HAP-1 (cell line): ENCODE measurements around the gene PEAR1.

Experiments
- DNase-seq, 2 experiments: peaks; one replicate each; pipeline ENCODE4 v3.0.0-alpha.2; 2016 to 2020; ENCODE audit warnings: low spot score in 2 of 2
- H3K27me3 ChIP-seq: fragments of 250-450 bp; sonication (Bioruptor Pico); 2 replicates; pipeline ENCODE4 v1.5.1; 2020; ENCODE audit warnings: low read depth, mild to moderate bottlenecking, moderate library complexity
- H3K36me3 ChIP-seq: fragments of 250-450 bp; sonication (Bioruptor Pico); replicated peaks from 2 replicates; pipeline ENCODE4 v1.5.1; 2020; ENCODE audit warnings: mild to moderate bottlenecking
- H3K4me1 ChIP-seq: fragments of 250-450 bp; sonication (Bioruptor Pico); 2 replicates; pipeline ENCODE4 v1.5.1; 2020; ENCODE audit warnings: mild to moderate bottlenecking
- H3K4me3 ChIP-seq: fragments of 250-450 bp; sonication (Bioruptor Pico); 2 replicates; pipeline ENCODE4 v1.5.1; 2020; ENCODE audit warnings: mild to moderate bottlenecking, moderate library complexity
- H3K9me3 ChIP-seq: fragments of 250-450 bp; sonication (Bioruptor Pico); 2 replicates; pipeline ENCODE4 v1.5.1; 2020; ENCODE audit warnings: mild to moderate bottlenecking, moderate library complexity
- in situ Hi-C: fragments of 300-500 bp; cut with MboI; formaldehyde crosslinking; loops from 3 replicates; pipeline ENCODE4 v1.14.3; 2020; ENCODE audit warnings: low sequenced_read_pairs, inconsistent platforms, mixed read lengths

The PEAR1 gene

DNA sequence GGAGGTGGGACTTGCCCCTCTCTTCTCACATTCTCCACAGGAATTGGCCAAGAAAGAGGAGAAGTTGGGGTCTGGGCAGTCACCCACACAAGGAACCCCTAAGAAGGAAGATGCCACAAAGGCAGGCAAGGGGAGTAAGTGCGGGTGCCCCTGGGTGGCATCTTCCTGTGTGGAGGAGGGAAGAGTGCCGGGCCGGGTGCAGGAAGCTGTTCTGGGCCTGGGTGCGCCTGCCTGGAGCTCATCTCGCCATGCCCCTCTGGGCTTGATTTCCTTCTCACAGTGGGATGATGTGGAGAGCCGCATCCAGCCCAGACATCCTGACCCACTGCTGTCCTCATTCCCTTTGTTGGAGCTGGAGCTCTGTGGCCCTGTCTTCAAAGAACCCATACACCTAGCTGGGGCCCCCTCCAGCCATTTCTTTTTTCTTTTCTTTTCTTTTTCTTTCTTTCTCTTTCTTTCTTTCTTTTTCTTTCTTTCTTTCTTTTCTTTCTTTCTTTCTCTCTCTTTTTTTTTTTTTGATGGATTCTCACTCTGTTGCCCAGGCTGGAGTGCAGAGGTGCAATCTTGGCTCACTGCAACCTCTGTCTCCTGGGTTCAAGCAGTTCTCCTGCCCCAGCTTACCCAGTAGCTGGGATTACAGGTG, 36.2 kb downstream of the PEAR1 start:
- in situ Hi-C loops: no loop called here
- peaks cover 8% of the 10 kb centered on the region; the same call in 1 of the 2 replicates for H3K27me3 ChIP-seq

DNA sequence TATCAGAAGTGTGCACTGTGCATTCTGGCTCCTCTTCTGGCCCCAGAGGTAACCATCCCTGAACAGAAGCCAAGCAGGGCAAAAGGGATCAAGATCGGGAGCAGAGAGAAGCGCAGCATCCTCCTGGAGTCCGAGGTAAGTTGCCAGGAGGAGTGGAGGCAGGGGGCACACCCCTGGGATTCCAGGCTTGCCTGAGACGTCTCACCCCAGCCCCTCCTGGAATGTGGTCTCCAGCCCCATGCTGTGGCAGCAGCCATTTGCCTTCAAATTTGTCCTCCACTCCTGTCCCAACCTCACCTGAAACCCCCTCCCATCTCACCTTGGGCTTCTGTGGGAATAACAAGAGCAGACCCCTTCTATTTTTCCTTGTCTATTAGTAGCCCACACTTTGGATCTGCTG, 37.0 kb downstream of the PEAR1 start:
- no peaks in the 10 kb centered on the region for H3K9me3 ChIP-seq
- DNase-seq: no peak
- H3K27me3 ChIP-seq: peaks cover 8% of the 10 kb centered on the region; the same call in 1 of the 2 replicates
- H3K36me3 ChIP-seq: no peaks in the 10 kb centered on the region
- no peak overlapping the region for H3K4me3 ChIP-seq
- H3K4me1 ChIP-seq: no peaks in the 10 kb centered on the region
- in situ Hi-C loops: no loop called here

More for the DNA sequence above, 36.2 kb downstream of the PEAR1 start:
- Histone ChIP-seq H3K36me3 (no peaks in the 10 kb centered on the region), H3K4me1 (no peaks in the 10 kb centered on the region), H3K4me3 (no peak overlapping the region), H3K9me3 (no peaks in the 10 kb centered on the region)
- DNase-seq: no peak

DNA sequence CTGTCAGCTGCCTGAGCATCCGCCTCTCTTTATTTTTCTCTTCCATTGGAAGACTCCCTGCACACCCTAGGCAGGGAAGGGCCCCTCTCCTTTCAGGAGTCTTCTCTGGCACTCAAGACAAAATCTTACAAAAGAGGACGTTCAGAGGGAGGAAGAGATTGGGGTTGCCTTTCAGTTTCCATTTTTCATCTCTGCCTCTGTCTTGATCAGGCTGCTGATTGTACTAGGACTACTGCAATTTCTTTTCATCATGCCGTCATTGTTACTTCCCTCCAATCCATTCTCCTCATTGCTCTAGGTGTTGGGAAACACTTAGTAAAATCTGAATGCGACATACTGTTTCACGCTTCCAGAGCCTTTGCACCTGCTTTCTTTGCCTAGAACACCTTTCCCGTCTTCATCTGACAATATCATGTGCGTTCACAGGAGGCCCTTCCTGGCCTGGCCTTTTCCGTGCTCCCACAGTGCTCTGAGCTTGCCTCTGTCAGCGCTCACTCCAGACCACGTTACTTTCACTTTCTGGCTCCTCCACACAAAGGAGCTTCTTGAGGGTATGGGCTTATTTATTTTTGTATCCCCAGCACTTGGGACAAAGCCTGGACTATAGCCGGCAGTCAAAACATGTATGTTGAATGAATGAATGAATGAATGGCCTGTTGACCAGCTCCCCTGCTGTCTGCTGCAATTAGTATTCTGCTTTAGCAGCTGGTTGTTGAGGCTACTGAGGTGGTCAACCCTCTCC, 37.9 kb downstream of the PEAR1 start:
- no peak overlapping the region for H3K4me3 ChIP-seq
- H3K4me1 ChIP-seq: no peaks in the 10 kb centered on the region
- H3K9me3 ChIP-seq: no peaks in the 10 kb centered on the region
- H3K36me3 ChIP-seq: no peaks in the 10 kb centered on the region
- peaks cover 5% of the 10 kb centered on the region; the same call in 1 of the 2 replicates for H3K27me3 ChIP-seq
- in situ Hi-C loops: no loop called here
- no peak for DNase-seq

DNA sequence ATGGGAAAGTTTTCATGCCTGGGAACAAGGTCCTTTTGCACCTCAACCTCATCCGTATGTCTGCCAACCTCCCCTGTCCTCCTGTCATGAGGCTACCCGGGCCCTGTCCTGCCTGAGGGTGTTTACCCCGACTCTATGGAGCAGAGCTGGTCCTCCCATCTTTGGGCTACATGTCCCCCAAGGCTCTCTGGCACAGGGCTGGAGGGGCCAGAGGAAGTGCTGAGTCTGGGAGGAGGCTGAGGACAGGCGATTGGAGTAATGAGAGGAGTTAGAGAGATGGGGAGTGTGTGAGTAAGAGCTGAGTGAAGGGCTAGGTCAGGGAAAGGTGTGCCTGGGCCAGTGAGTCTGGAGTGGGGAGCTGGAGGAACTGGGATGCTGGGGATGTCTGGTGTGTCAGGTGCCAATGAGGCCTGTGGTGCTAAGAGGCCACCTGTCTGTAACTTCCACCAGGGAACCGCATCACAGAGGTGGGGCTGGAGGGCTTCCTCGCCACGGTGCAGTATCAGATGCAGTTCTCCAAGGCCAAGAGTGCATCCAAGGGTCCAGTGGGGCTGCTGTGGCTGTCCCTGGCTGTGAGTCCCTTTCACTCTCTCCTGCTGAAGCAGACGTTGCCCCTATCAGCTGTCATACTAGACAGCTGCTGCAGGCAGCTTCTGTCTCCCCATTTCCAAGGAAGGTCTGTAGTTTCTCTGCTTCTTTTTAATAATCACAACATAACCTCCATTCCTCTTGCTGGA, 38.6 kb downstream of the PEAR1 start:
- Histone ChIP-seq H3K4me1 (no peaks in the 10 kb centered on the region), H3K27me3 (peaks cover 5% of the 10 kb centered on the region; the same call in 1 of the 2 replicates), H3K9me3 (no peaks in the 10 kb centered on the region), H3K36me3 (no peaks in the 10 kb centered on the region), H3K4me3 (no peak overlapping the region)
- in situ Hi-C loops: no loop called here
- DNase-seq: no peak

DNA sequence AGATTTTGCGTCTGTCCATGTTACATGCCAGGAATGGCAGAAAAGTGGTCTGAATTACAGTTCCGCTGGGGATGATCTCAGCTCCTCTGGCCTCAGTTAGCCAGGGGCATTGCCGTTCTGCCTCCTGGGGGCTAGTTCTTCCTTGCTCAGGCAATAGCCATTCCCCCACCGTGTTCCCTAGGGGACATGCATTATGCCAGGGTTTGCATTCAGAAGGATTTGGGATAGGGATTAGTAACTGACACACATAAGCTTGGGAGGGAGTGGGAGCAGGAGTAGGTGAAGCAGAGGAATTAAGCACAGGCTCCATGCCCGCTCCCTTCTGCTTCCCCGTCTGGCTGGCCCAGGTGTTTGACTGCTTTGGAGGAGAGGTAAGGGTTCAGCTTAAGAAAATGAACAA, 39.6 kb downstream of the PEAR1 start:
- H3K4me1 ChIP-seq: no peaks in the 10 kb centered on the region
- no peaks in the 10 kb centered on the region for H3K9me3 ChIP-seq
- H3K27me3 ChIP-seq: peaks cover 3% of the 10 kb centered on the region; the same call in 1 of the 2 replicates
- in situ Hi-C loops: no loop called here
- H3K36me3 ChIP-seq: no peaks in the 10 kb centered on the region
- no peak overlapping the region for H3K4me3 ChIP-seq
- DNase-seq: peak in 1 of 2 experiments; percentile 45

DNA sequence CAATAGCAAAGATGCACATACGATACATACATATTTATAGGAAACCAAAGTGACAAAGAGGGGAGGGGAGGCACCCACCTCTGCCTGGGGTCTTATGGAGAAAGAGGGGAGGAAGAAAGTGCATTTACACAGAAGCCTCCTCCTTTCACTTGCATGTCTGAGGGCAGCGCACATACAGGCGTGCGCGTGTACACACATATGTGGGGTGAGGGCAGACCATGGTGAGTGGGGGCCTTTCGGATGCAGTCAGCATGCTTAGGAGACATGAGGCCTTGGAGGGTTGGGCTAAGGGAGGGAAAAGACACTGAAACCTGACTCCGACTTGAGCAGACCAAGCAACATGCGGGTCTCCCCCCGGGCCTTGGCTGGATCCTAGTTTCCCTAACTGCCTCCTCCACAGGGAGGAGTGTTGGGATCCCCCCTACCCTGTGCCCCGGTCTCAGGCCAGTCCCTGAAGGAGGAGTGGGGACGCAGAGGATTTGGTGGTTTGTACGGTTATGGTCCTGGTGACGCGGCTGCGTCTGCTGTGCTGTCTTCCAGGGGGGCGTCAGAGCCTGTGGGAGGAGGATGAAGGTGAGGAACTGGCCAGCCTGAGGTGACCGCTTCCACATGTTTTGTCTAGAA, 42.1 kb downstream of the PEAR1 start:
- H3K27me3 ChIP-seq: no peaks in the 10 kb centered on the region
- in situ Hi-C loops: no loop called here
- H3K4me1 ChIP-seq: no peaks in the 10 kb centered on the region
- H3K36me3 ChIP-seq: peaks cover 13% of the 10 kb centered on the region
- H3K9me3 ChIP-seq: no peaks in the 10 kb centered on the region
- no peak overlapping the region for H3K4me3 ChIP-seq
- no peak for DNase-seq

DNA sequence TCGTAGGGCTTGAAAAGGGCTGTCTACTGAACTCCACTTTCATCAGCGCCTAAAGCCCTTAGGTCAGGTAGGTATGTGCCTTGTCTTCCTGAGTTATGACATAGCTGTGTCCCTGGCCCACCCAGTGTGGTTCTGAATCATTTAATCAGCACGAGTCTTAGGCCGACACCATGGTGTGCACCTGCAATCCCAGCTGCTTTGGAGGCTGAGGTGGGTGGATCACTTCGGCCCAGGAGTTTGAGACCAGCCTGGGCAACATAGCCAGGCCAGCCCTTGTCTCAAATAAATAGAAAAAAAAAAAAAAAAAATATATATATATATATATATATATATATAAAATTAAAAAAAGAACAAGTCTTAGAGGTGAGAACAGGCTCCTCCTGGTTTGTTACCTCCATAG, 42.7 kb downstream of the PEAR1 start:
- H3K36me3 ChIP-seq: peaks cover 14% of the 10 kb centered on the region
- no peak for DNase-seq
- H3K4me1 ChIP-seq: no peaks in the 10 kb centered on the region
- no peak overlapping the region for H3K4me3 ChIP-seq
- in situ Hi-C loops: no loop called here
- no peaks in the 10 kb centered on the region for H3K9me3 ChIP-seq
- no peaks in the 10 kb centered on the region for H3K27me3 ChIP-seq

DNA sequence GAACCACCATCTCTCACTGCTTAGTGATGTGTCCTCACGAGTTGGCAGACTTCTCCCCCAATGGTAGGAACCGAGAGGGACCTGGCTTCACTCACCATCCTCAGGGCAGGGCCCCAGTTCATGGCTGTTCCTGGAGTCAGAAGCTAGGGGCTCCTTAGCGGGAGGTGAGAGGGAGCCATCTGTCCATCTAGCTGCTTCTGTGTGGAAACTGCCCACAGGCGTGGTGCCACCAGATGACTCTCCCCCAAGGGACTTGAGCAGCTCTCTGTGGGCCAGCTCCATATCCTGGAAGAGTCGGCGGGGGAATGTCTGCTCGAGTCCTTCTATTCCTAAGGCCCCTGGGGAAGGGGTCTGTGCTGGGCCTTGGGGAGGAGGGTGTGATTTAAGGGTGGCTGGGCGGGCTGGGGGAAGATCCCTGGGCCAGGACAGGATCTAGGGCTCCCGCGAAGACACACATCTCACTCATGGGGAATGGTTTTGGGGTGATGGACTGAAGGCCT, 43.3 kb downstream of the PEAR1 start:
- Histone ChIP-seq H3K9me3 (no peaks in the 10 kb centered on the region), H3K36me3 (peaks cover 17% of the 10 kb centered on the region), H3K27me3 (no peaks in the 10 kb centered on the region), H3K4me1 (no peaks in the 10 kb centered on the region), H3K4me3 (no peak overlapping the region)
- in situ Hi-C loops: no loop called here
- DNase-seq: no peak

DNA sequence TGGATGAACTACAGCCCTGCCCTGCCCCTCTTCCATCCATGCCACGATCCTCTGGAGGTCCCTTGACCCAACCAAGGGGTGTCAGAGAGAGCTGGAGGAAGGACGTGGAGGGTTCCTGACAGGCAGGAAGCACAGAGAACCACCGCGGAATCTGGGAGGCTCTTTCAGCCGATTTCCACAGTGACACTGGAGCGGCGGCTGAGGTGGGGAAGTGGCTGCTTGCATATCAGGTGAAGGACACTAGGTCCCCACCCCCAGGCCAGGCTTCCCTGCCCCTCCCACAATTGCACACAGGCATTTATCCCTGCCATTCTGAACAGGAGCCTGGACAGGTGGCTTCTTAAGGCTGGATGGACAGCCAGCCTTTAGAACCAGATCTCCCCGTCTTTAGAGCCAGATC, 44.4 kb downstream of the PEAR1 start:
- Histone ChIP-seq H3K4me3 (no peak overlapping the region), H3K27me3 (no peaks in the 10 kb centered on the region), H3K36me3 (peaks cover 17% of the 10 kb centered on the region), H3K4me1 (no peaks in the 10 kb centered on the region), H3K9me3 (no peaks in the 10 kb centered on the region)
- in situ Hi-C loops: no loop called here
- no peak for DNase-seq

DNA sequence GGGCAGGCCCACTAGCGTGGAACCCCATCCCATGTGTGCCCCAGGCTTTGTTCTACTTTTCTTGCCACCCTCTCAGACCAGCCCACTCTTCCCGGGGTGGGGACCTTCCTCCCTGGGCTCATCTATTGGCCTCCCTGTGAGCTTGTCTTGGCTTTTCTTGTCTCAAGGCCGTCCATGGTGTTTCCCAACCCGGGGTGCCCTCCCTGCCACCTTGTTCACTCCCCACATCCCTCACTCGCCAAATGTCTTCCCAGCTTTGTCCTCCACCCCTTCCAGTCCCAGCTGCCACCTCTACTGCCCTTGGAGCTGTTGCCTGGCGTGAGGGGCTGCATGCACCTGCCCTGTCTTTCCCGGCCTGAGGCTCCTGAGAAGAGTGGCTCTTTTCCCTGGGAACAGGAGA, 45.3 kb downstream of the PEAR1 start:
- peaks cover 19% of the 10 kb centered on the region for H3K36me3 ChIP-seq
- no peaks in the 10 kb centered on the region for H3K9me3 ChIP-seq
- H3K4me1 ChIP-seq: no peaks in the 10 kb centered on the region
- H3K27me3 ChIP-seq: no peaks in the 10 kb centered on the region
- no peak for DNase-seq
- H3K4me3 ChIP-seq: no peak overlapping the region
- in situ Hi-C loops: no loop called here

DNA sequence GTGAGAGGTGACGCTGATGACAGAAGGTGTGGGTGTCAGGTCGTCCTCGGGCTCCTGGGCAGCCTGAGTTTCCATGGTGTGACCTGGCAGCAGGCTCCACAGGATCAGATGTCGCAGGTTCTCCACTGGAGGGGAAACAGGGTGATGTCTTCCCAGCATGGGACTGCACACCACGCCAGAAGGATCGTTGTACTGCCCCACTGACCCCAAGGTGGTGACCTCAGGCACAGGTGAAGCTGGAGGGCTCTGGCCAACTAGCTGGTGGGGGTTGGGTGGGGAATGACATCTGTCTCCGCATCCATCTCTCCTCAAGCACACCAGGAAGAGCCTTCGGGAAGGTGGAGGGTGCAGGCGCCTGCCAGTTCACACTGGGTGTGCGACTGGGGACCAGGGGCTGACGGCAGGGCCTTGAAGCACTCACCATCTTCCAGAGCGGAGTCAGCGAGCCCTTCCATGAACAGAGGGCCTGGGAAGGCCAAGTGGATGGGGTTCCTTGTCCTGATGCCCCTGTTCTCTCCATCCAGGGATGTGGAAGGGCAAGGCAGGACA, 46.3 kb downstream of the PEAR1 start:
- DNase-seq: no peak
- Histone ChIP-seq H3K4me1 (no peaks in the 10 kb centered on the region), H3K36me3 (peaks cover 29% of the 10 kb centered on the region), H3K9me3 (no peaks in the 10 kb centered on the region), H3K27me3 (no peaks in the 10 kb centered on the region), H3K4me3 (no peak overlapping the region)
- in situ Hi-C loops: no loop called here

DNA sequence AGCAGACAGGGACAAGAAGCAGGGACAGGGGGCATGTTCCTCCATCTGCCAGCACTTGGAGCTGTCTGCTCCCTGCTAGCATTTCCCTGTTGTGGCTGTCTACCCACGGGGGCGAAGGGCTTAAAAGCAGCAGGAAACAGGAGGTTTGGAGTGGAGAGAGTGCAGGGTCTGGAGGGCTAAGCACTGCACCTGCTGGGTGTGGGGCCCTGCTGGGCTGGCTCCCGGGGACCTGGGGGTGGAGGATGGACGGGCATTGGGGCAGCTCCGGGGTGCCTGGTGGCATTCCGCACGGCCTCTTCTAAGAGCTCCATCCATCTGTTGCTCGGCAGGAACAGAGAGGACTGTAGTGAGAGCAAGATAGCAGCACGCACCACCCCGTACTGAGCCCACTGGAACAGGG, 48.2 kb downstream of the PEAR1 start:
- no peaks in the 10 kb centered on the region for H3K4me1 ChIP-seq
- no peak for DNase-seq
- peaks cover 43% of the 10 kb centered on the region for H3K36me3 ChIP-seq
- in situ Hi-C loops: no loop called here
- no peaks in the 10 kb centered on the region for H3K27me3 ChIP-seq
- no peak overlapping the region for H3K4me3 ChIP-seq
- H3K9me3 ChIP-seq: no peaks in the 10 kb centered on the region

DNA sequence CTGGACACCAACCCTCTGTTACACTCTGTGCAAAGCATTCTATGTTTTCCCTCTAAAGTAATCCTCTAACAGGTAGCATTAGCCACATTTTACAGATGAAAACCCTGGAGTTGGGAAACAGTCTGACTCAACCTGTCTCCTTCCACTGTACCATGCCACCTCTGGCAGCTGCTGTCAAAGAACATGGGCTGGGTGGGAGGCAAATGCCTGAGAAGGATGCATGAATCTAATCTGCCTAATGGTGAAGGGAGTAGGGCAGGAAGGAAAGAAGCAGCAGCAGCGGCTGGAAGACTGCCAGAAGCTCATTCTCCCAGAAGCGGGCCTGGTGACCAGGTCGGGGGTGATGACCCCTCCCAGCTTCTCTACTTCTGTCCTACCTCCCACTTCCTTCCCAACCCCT, 48.7 kb downstream of the PEAR1 start:
- peaks cover 45% of the 10 kb centered on the region for H3K36me3 ChIP-seq
- H3K9me3 ChIP-seq: no peaks in the 10 kb centered on the region
- no peaks in the 10 kb centered on the region for H3K27me3 ChIP-seq
- no peak overlapping the region for H3K4me3 ChIP-seq
- in situ Hi-C loops: no loop called here
- no peaks in the 10 kb centered on the region for H3K4me1 ChIP-seq
- DNase-seq: no peak
